Pancreas (tissue), 10 donors: ENCODE results near the gene TLR9. TPM values are rescaled to one million over a fixed set of nuclear protein-coding genes. Genes with fewer than 3 reads are reported as not detected.

Experiments
- ATAC-seq, 4 donors: fragments of 200-7000 bp; cut with Tn5 transposase; one replicate each; pipeline versions ENCODE4 v1.8.0 to v1.9.1; 2020; ENCODE audit warnings: mild to moderate bottlenecking in 4 of 4, moderate library complexity in 4 of 4
- DNase-seq, 6 donors: peaks; one replicate each; pipeline ENCODE4 v3.0.0-alpha.2; 2020
- FAIRE-seq: peaks from 2 replicates; lab custom pipeline; 2012; peaks lifted over from hg19 to GRCh38; lab: Jason Lieb, UNC
- H3K27ac ChIP-seq, 4 donors: fragments of 200-600 bp; sonication (generic); 1 replicate in 3 of 4; 2 replicates in 1 of 4; pipeline versions ENCODE4 v1.5.0 to v1.8.0; 2020
- H3K27me3 ChIP-seq, 4 donors: fragments of 200-600 bp; one replicate each; pipeline ENCODE4 v1.8.0; 2021
- H3K36me3 ChIP-seq, 3 donors: fragments of 200-600 bp; sonication (generic) in 1 of 3; one replicate each; pipeline versions ENCODE4 v1.5.0 to v1.8.0; 2020 to 2021
- H3K4me1 ChIP-seq, 3 donors: fragments of 200-600 bp; one replicate each; pipeline ENCODE4 v1.8.0; 2021
- H3K4me3 ChIP-seq, 4 donors: fragments of 200-600 bp; sonication (generic) in 2 of 4; one replicate each; pipeline versions ENCODE4 v1.5.0 to v1.8.0; 2020 to 2021
- H3K9me3 ChIP-seq, 4 donors: fragments of 200-600 bp; one replicate each; pipeline ENCODE4 v1.8.0; 2021
- CTCF ChIP-seq, 4 donors: fragments of 200-600 bp; sonication (generic) in 3 of 4; IDR thresholded peaks; one replicate each; pipeline versions ENCODE4 v1.5.0 to v1.8.0; 2021; ENCODE audit warnings: antibody characterized with exemption in 4 of 4
- WGBS, 2 donors: extraction: QIAGEN DNeasy Blood & Tissue Kit; methylation state at CpG; one replicate each; pipeline ENCODE4 v1.1.7; 2013; 5-methylcytosine and 5-hydroxymethylcytosine counted together
- intact Hi-C, 3 donors: fragments of 100-400 bp; cut with DNase I; formaldehyde crosslinking; loops; one replicate each; pipeline versions ENCODE4 v1.11.1 to v1.14.2; 2022
- polyA plus RNA-seq, 2 donors: library from polyadenylated mRNA; stranded (reverse); fragments of 200-250 nt; gene quantifications; one replicate each; pipeline ENCODE4 v1.2.3, GENCODE V29; 2013
- total RNA-seq, 6 donors: library from RNA; stranded (reverse); fragmentation: NEBNext Ultra II Directional in 4 of 6; extraction: Animal tissue kit (Norgen Biotek cat#: 25700) in 4 of 6; gene quantifications; one replicate each; pipeline versions ENCODE4 v1.2.1 to v1.2.4, GENCODE V29; 2021 to 2023
- donor health status: healthy with polysubstance abuse.
- donor health status: DM: no; HTN: no; CAD: no; lungs with moderate emphysema.
- donor health status: DM: no; HTN: no; CAD: no.
- donor health status: control.
- donor health status: control.
- donor health status: Bipolar disorder and iron deficiency.
- donor health status: DM: yes; HTN: yes; CAD: no.
- donor health status: DM: no; HTN: no; CAD: no.
- donor health status: DM: no; HTN: no; CAD: no.
- donor health status: DM: yes; HTN: yes; CAD: no.

The TLR9 gene
- total and polyA plus RNA-seq, 8 donors = 0.03 to 0.47 (median 0.05) TPM; not detected in 2

GRCh38 chr3:52218937-52219650, 6.4 kb downstream of the TLR9 start:
- Histone ChIP-seq H3K4me3 (no peak overlapping the region), H3K9me3 (no peaks in the 10 kb centered on the region), H3K27me3 (no peaks in the 10 kb centered on the region), H3K4me1 (peaks cover 13 to 16% (median 15%) of the 10 kb centered on the region in 3 donors), H3K36me3 (peaks cover 0 to 8% (median 5%) of the 10 kb centered on the region in 3 donors), H3K27ac (peak overlapping the region in 2 of 4 donors; percentile 41 to 52)
- FAIRE-seq (no peak), DNase-seq (peak in 1 of 6 donors; percentile 54), ATAC-seq (no peak)
- no peak for TF ChIP-seq CTCF (IDR thresholded peaks at IDR 0.05)
- 61 to 66% methylated on average over 6 of the region's 6 CpGs for WGBS, 2 donors
- intact Hi-C loops = no loop called here

- peaks cover 0 to 15% (median 5%) of the 10 kb centered on the region in 3 donors for H3K36me3 ChIP-seq
- FAIRE-seq (no peak), DNase-seq (peak in 3 of 6 donors; percentile 19 to 43 (median 33)), ATAC-seq (no peak)
- no peak overlapping the region for H3K4me3 ChIP-seq
- TF ChIP-seq CTCF (IDR thresholded peaks at IDR 0.05) = no peak
- no peaks in the 10 kb centered on the region for H3K27me3 ChIP-seq
- peak overlapping the region in 2 of 4 donors; percentile 52 to 82 for H3K27ac ChIP-seq
- H3K4me1 ChIP-seq = peaks cover 13 to 16% (median 15%) of the 10 kb centered on the region in 3 donors
- 86 to 87% methylated on average over 12 of the region's 12 CpGs for WGBS, 2 donors
- H3K9me3 ChIP-seq = no peaks in the 10 kb centered on the region
- intact Hi-C loops = no loop called here
Observed at GRCh38 chr3:52218454-52218853, 7.0 kb downstream of the TLR9 start.

- no peak overlapping the region for H3K4me3 ChIP-seq
- no peak for TF ChIP-seq CTCF (IDR thresholded peaks at IDR 0.05)
- H3K27me3 ChIP-seq = no peaks in the 10 kb centered on the region
- FAIRE-seq (no peak), DNase-seq (peak in 2 of 6 donors; percentile 10 to 31), ATAC-seq (no peak)
- intact Hi-C loops = no loop called here
- no peaks in the 10 kb centered on the region for H3K9me3 ChIP-seq
- WGBS, 2 donors = 76 to 87% methylated on average over 3 of the region's 3 CpGs
- peak overlapping the region in 1 of 4 donors; percentile 82 for H3K27ac ChIP-seq
- H3K4me1 ChIP-seq = peaks cover 13 to 16% (median 15%) of the 10 kb centered on the region in 3 donors
- H3K36me3 ChIP-seq = peaks cover 0 to 19% (median 5%) of the 10 kb centered on the region in 3 donors
Observed at GRCh38 chr3:52218026-52218425, 7.4 kb downstream of the TLR9 start.

- 84 to 86% methylated on average over 10 of the region's 10 CpGs for WGBS, 2 donors
- intact Hi-C loops = no loop called here
- peak overlapping the region; percentile 54 to 82 (median 74) for H3K27ac ChIP-seq
Observed at GRCh38 chr3:52217409-52217805, 8.0 kb downstream of the TLR9 start.

More at GRCh38 chr3:52217409-52217805, 8.0 kb downstream of the TLR9 start:
- no peak for ATAC-seq
- Histone ChIP-seq H3K4me3 (no peak overlapping the region), H3K4me1 (peaks cover 13 to 16% (median 15%) of the 10 kb centered on the region in 3 donors), H3K27me3 (no peaks in the 10 kb centered on the region), H3K36me3 (peaks cover 0 to 23% (median 5%) of the 10 kb centered on the region in 3 donors), H3K9me3 (no peaks in the 10 kb centered on the region)
- TF ChIP-seq CTCF (IDR thresholded peaks at IDR 0.05) = no peak
- no peak for FAIRE-seq
- DNase-seq = peak in 1 of 6 donors; percentile 35
